ENCODE results near the gene ENTPD7.

DNA sequence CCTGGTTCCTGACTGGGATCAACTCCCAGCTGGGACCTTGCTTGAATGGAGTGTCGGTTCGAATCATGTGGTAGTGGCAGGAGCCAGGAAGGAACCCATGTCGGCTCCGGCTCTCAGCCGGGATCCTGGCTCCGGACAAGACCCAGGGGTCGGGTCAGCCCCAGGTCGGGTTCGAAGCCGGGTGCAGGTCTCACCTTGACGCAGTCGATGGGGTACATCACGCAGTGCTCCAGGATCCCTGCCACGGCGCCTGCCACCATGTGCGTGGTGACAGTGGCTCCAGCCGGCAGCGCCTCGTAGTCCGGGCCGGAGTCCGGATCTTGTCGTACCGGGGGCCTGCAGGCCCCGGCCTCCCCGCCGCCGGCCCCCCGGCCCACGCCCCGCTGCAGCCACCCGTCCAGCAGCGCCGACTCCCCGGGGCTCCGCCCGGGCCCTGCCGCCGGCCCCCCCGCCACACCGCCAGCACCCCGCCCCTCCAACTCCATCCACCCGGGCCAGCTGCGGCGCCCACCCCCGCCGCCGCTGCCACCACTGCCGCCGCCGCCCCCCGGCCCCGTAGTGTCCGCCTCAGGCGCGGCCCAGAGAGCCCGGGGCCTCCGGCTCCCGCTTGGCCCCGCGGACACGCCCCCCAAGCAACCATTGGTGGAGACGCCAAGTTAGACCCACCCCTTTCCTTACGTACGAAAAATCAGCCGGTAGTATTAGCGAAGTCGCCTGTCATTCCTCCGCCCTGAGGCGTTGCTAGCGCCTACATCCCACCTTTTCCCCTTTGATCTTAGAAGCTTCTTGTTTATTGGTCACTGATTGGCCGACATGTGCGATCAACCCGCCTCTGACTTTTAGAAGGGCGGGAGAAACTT, 39.2 kb upstream of the ENTPD7 start, which contains the start of gene SLC25A28:
- no peak for TF ChIP-seq CREB1 (IDR thresholded peaks at IDR 0.05)
- TF ChIP-seq CREB1 (CRISPR knock-in tag; IDR thresholded peaks at IDR 0.05): no peak
- TF ChIP-seq, protein P1, sequence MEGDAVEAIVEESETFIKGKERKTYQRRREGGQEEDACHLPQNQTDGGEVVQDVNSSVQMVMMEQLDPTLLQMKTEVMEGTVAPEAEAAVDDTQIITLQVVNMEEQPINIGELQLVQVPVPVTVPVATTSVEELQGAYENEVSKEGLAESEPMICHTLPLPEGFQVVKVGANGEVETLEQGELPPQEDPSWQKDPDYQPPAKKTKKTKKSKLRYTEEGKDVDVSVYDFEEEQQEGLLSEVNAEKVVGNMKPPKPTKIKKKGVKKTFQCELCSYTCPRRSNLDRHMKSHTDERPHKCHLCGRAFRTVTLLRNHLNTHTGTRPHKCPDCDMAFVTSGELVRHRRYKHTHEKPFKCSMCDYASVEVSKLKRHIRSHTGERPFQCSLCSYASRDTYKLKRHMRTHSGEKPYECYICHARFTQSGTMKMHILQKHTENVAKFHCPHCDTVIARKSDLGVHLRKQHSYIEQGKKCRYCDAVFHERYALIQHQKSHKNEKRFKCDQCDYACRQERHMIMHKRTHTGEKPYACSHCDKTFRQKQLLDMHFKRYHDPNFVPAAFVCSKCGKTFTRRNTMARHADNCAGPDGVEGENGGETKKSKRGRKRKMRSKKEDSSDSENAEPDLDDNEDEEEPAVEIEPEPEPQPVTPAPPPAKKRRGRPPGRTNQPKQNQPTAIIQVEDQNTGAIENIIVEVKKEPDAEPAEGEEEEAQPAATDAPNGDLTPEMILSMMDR (IDR thresholded peaks at IDR 0.05 in 2 of 3, conservative IDR thresholded peaks at IDR 0.05 in 1 of 3; ENCODE audit: insufficient read depth in 2 of 3, low read depth in 1 of 3, low read length in 3 of 3): 0 out of 6 replicates have a peak, but pooled peaks of 1 of the 3 experiments have one; percentile 3
- TF ChIP-seq, protein P2, sequence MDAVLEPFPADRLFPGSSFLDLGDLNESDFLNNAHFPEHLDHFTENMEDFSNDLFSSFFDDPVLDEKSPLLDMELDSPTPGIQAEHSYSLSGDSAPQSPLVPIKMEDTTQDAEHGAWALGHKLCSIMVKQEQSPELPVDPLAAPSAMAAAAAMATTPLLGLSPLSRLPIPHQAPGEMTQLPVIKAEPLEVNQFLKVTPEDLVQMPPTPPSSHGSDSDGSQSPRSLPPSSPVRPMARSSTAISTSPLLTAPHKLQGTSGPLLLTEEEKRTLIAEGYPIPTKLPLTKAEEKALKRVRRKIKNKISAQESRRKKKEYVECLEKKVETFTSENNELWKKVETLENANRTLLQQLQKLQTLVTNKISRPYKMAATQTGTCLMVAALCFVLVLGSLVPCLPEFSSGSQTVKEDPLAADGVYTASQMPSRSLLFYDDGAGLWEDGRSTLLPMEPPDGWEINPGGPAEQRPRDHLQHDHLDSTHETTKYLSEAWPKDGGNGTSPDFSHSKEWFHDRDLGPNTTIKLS (IDR thresholded peaks at IDR 0.05; ENCODE audit: borderline replicate concordance, low read depth): no peak
- peak; percentile 23 for TF ChIP-seq TAF1 (IDR thresholded peaks at IDR 0.05; ENCODE audit: control insufficient read depth, extremely low read depth, insufficient read depth, low read length, severe bottlenecking)
- no peak for TF ChIP-seq ZC3H11A (IDR thresholded peaks at IDR 0.05; ENCODE audit: low read depth, low read length)
- TF ChIP-seq ZNF780A (CRISPR knock-in tag; IDR thresholded peaks at IDR 0.05): no peak
- no peak for TF ChIP-seq ZBTB1 (CRISPR knock-in tag; IDR thresholded peaks at IDR 0.05; ENCODE audit: borderline replicate concordance, low read depth)
